Measurements from ENCODE around the gene TRAPPC5. TPM values are rescaled to one million over a fixed set of nuclear protein-coding genes. Genes with fewer than 3 reads are reported as not detected.

The TRAPPC5 gene
- polyA plus RNA-seq, 1 experiment: 42.1 TPM

DNA sequence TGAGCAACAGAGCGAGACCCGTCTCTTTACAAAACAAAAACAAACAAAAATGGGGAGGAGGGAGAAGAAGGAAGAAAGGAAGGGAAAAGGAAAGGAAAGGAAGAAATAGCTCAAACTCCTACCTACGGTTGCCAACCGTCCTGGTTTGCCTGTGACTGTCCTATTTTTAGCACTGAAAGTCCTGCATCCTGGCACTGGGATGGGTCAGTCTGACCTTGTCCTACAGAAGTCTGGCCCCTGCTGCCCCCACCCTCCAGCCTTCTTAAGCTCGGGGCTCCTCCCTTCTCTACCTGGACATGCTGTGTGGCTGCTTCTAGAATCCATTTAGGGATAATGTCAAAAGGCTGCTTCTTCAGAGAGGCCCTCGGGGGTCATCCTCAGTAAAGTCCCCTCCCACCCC, 45.0 kb upstream of the TRAPPC5 start:
- ChIA-PET CTCF (interaction anchor here (0.7 kb wide), 1 partner anchor 22 kb away, joined by 3 read pairs; no protein-coding TSS in a partner anchor), POLR2A (no interaction called here)
- Histone ChIP-seq H3K9me3 (ENCODE audit: control insufficient read depth, insufficient read depth, low read length) (peaks cover 3% of the 10 kb centered on the region; the same call in 1 of the 2 replicates), H3K27me3 (ENCODE audit: control insufficient read depth, insufficient read depth, low read length) (peaks cover 6% of the 10 kb centered on the region), H3K27ac (ENCODE audit: low read depth, low read length) (no peak overlapping the region), H3K4me3 (ENCODE audit: low read depth, low read length) (no peak overlapping the region)
- DNase-seq (ENCODE audit: low read depth, low spot score): no peak
- TF ChIP-seq, protein P1, sequence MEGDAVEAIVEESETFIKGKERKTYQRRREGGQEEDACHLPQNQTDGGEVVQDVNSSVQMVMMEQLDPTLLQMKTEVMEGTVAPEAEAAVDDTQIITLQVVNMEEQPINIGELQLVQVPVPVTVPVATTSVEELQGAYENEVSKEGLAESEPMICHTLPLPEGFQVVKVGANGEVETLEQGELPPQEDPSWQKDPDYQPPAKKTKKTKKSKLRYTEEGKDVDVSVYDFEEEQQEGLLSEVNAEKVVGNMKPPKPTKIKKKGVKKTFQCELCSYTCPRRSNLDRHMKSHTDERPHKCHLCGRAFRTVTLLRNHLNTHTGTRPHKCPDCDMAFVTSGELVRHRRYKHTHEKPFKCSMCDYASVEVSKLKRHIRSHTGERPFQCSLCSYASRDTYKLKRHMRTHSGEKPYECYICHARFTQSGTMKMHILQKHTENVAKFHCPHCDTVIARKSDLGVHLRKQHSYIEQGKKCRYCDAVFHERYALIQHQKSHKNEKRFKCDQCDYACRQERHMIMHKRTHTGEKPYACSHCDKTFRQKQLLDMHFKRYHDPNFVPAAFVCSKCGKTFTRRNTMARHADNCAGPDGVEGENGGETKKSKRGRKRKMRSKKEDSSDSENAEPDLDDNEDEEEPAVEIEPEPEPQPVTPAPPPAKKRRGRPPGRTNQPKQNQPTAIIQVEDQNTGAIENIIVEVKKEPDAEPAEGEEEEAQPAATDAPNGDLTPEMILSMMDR (IDR thresholded peaks at IDR 0.05; ENCODE audit: low read depth, low read length): no peak

DNA sequence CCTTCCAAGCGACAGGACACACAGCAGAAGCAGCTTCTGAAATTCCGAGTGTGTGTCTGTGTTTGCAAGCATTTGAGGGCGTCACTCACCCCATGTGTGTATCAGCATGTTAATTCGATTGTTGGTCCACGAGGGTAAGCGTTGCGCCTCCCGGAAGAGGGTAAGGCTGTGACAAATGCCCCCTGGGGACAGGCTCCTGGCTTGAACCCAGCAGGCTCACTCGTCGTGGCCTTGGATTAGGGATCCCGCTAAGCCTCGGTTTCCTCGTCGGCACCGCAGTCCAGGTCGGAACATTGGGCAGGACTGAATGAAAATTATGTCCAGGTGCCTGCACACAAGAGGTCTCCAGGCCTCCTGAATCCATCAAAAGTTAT, 44.3 kb upstream of the TRAPPC5 start:
- CTCF ChIA-PET: no interaction called here
- peaks cover 6% of the 10 kb centered on the region for H3K27me3 ChIP-seq (ENCODE audit: control insufficient read depth, insufficient read depth, low read length)
- H3K9me3 ChIP-seq (ENCODE audit: control insufficient read depth, insufficient read depth, low read length): peaks cover 6% of the 10 kb centered on the region; the same call in 1 of the 2 replicates
- H3K27ac ChIP-seq (ENCODE audit: low read depth, low read length): no peak overlapping the region
- DNase-seq (ENCODE audit: low read depth, low spot score): no peak
- no peak overlapping the region for H3K4me3 ChIP-seq (ENCODE audit: low read depth, low read length)
- POLR2A ChIA-PET: no interaction called here
- TF ChIP-seq, protein P1 (IDR thresholded peaks at IDR 0.05; ENCODE audit: low read depth, low read length): no peak

GRCh38 chr19:7636691-7637373, 43.8 kb upstream of the TRAPPC5 start, which contains the start of gene STXBP2:
TSS of gene STXBP2 (plus strand) at chr19:7637110. CDS start at chr19:7637150, 40 bp downstream.
- H3K4me3 ChIP-seq (ENCODE audit: low read depth, low read length): peak within 1 kb of the TSS; percentile 32
- H3K27ac ChIP-seq (ENCODE audit: low read depth, low read length): no peak within 1 kb of the TSS
- TF ChIP-seq, protein P1 (IDR thresholded peaks at IDR 0.05; ENCODE audit: low read depth, low read length): no peak
- POLR2A ChIA-PET: no interaction called here
- no peak for DNase-seq (ENCODE audit: low read depth, low spot score)
- H3K9me3 ChIP-seq (ENCODE audit: control insufficient read depth, insufficient read depth, low read length): peaks cover 6% of the 10 kb centered on the region; the same call in 1 of the 2 replicates
- CTCF ChIA-PET: no interaction called here
- peaks cover 6% of the 10 kb centered on the region for H3K27me3 ChIP-seq (ENCODE audit: control insufficient read depth, insufficient read depth, low read length)

DNA sequence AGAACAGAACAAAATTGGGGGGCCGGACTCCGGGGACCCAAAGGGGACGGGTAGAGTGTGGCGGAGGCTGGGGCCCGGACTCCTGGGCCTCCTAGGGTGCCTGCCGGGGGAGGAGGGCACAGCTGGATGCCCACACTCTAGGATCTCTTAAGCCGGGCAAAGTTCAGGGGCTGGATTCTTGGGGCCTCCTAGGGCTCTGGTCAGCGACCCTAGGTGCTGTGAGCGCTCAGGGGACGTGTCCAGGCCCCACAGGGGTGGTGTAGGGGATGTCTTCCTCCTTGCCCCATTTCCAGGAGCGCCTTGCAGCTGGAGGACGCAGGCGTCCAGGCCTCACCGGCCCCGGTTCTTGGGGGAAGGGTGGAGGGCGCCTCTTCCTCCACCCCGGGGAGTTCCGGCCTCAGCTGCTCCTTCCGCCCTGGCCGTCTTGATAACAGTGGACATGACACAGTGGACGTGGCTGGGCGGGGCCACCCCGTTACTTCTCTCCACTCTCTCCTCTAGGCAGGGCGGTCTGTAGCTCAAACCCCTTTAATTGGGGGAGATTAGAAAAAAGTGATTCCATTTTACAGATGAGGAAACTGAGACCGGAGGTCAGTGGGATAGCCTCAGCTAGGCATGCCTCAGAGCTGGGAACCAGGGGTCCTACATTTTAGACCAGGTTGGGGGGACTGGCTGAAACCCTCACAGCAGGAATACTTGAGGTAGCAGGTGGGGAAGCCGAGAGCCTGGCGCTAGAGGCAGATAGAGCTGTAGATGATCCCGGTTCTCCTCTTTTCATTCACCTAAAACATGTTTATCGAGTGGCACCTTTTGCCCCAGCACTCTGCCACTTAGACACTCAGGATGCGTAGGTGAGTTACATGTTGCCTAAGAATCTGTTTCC, 43.0 kb upstream of the TRAPPC5 start:
- DNase-seq (ENCODE audit: low read depth, low spot score): no peak
- CTCF ChIA-PET: interaction anchor here (1.2 kb wide), 1 partner anchor 43 kb away, joined by 3 read pairs; the partner anchor contains the start of gene TRAPPC5
- H3K9me3 ChIP-seq (ENCODE audit: control insufficient read depth, insufficient read depth, low read length): peaks cover 6% of the 10 kb centered on the region; the same call in 1 of the 2 replicates
- H3K4me3 ChIP-seq (ENCODE audit: low read depth, low read length): peak overlapping the region; percentile 32
- peaks cover 6% of the 10 kb centered on the region for H3K27me3 ChIP-seq (ENCODE audit: control insufficient read depth, insufficient read depth, low read length)
- TF ChIP-seq, protein P1 (IDR thresholded peaks at IDR 0.05; ENCODE audit: low read depth, low read length): no peak
- H3K27ac ChIP-seq (ENCODE audit: low read depth, low read length): no peak overlapping the region
- POLR2A ChIA-PET: interaction anchor here (1.0 kb wide), 1 partner anchor 8 kb away, joined by 3 read pairs; the partner anchor contains the start of genes PET100 and XAB2

Measured in AG04450 (cell line).